Measurements from ENCODE around the gene ANKRD53.
A peak's percentile ranks its signal among the peaks of the same experiment; 100 is the strongest.

The ANKRD53 gene

GRCh38 chr2:70978341-70979179 is at the start of gene ANKRD53:
TSS of gene ANKRD53 (plus strand) at chr2:70978630. CDS start at chr2:70978646, 16 bp downstream.
- no peak for DNase-seq

- DNase-seq: peak; percentile 9
Observed at GRCh38 chr2:70930371-70931329, 47.8 kb upstream of the ANKRD53 start.

- peak; percentile 4 for DNase-seq
Observed at GRCh38 chr2:70931376-70932000, 46.9 kb upstream of the ANKRD53 start.

GRCh38 chr2:70932631-70933230 is 45.7 kb upstream of the ANKRD53 start:
- peak; percentile 6 for DNase-seq

GRCh38 chr2:70934981-70935380 is 43.4 kb upstream of the ANKRD53 start:
- DNase-seq: no peak

- DNase-seq: peak; percentile 14
Observed at GRCh38 chr2:70935468-70936164, 42.8 kb upstream of the ANKRD53 start, which contains the start of gene ATP6V1B1. TSS of gene ATP6V1B1 (plus strand) at chr2:70935900. CDS start at chr2:70935955, 55 bp downstream.

GRCh38 chr2:70936165-70936978 is 42.1 kb upstream of the ANKRD53 start:
- DNase-seq: peak; percentile 14

GRCh38 chr2:70936979-70937811 is 41.2 kb upstream of the ANKRD53 start:
- DNase-seq: peak; percentile 16

- DNase-seq: peak; percentile 5
Observed at GRCh38 chr2:70937866-70938585, 40.4 kb upstream of the ANKRD53 start.

- peak; percentile 16 for DNase-seq
Observed at GRCh38 chr2:70938586-70938950, 39.9 kb upstream of the ANKRD53 start.

GRCh38 chr2:70939001-70939838 is 39.2 kb upstream of the ANKRD53 start:
- DNase-seq: peak; percentile 14

GRCh38 chr2:70939839-70940580 is 38.4 kb upstream of the ANKRD53 start:
- peak; percentile 10 for DNase-seq

GRCh38 chr2:70941186-70941585 is 37.2 kb upstream of the ANKRD53 start:
- no peak for DNase-seq

- DNase-seq: no peak
Observed at GRCh38 chr2:70941701-70942100, 36.7 kb upstream of the ANKRD53 start.

GRCh38 chr2:70942396-70943204 is 35.8 kb upstream of the ANKRD53 start:
- DNase-seq: no peak

- no peak for DNase-seq
Observed at GRCh38 chr2:70943205-70943871, 35.1 kb upstream of the ANKRD53 start.

Measured in stimulated activated CD8-positive, alpha-beta memory T cell treated with anti-CD3 and anti-CD28 coated beads, Interleukin-4, amount 100 ng/mL, for 48 hours (primary cell).